Adrenal gland (tissue), 12 donors: Measurements from ENCODE around the gene FABP2. TPM values are rescaled to one million over a fixed set of nuclear protein-coding genes. Genes with fewer than 3 reads are reported as not detected.

Source experiments
- DNase-seq, 7 donors: peaks; one replicate each; pipeline ENCODE4 v3.0.0-alpha.2; 2019 to 2020
- H3K27ac ChIP-seq, 5 donors: fragments of 200-600 bp; sonication (generic) in 4 of 5; 1 replicate in 3 of 5; 2 replicates in 2 of 5; pipeline versions ENCODE4 v1.5.1 to v1.8.0; 2016 to 2020; ENCODE audit warnings: mild to moderate bottlenecking in 1 of 5
- H3K27me3 ChIP-seq: fragments of 200-600 bp; 2 replicates; pipeline ENCODE4 v1.8.0; 2021
- H3K36me3 ChIP-seq, 2 donors: fragments of 200-600 bp; replicated peaks in 1 of 2; 1 replicate in 1 of 2; 2 replicates in 1 of 2; pipeline versions ENCODE4 v1.5.1 to v1.8.0; 2018 to 2022
- H3K4me1 ChIP-seq, 2 donors: fragments of 200-600 bp; replicated peaks in 1 of 2; 1 replicate in 1 of 2; 2 replicates in 1 of 2; pipeline versions ENCODE4 v1.5.1 to v1.8.0; 2018 to 2021
- H3K4me3 ChIP-seq, 4 donors: fragments of 200-600 bp; sonication (generic) in 3 of 4; one replicate each; pipeline ENCODE4 v1.5.1; 2016 to 2018
- H3K9me3 ChIP-seq, 3 donors: fragments of 200-600 bp; sonication (generic) in 1 of 3; replicated peaks in 1 of 3; 1 replicate in 2 of 3; 2 replicates in 1 of 3; pipeline versions ENCODE4 v1.5.1 to v1.8.0; 2016 to 2021
- CTCF ChIP-seq, 6 experiments: fragments of 450-650 bp in 4 of 6; fragments of 200-600 bp in 2 of 6; sonication (generic) in 1 of 6; IDR thresholded peaks; 1 replicate in 5 of 6; 2 replicates in 1 of 6; pipeline versions ENCODE4 v1.5.1 to v1.8.0; 2016 to 2021; ENCODE audit warnings: antibody characterized with exemption in 6 of 6, mild to moderate bottlenecking in 2 of 6, moderate library complexity in 1 of 6
- POLR2A ChIP-seq, 2 donors: fragments of 450-650 bp; IDR thresholded peaks; one replicate each; pipeline ENCODE4 v1.6.1; 2017; ENCODE audit warnings: antibody characterized with exemption in 2 of 2, mild to moderate bottlenecking in 2 of 2, moderate library complexity in 1 of 2
- WGBS, 4 donors: extraction: QIAGEN DNeasy Blood & Tissue Kit in 2 of 4; methylation state at CpG; one replicate each; pipeline versions ENCODE4 v1.1.5 to v1.1.7; 2013 to 2017; 5-methylcytosine and 5-hydroxymethylcytosine counted together
- intact Hi-C, 2 donors: fragments of 100-400 bp; cut with DNase I; formaldehyde crosslinking; loops; one replicate each; pipeline versions ENCODE4 v1.14.1 to v1.15.0; 2022 to 2023
- polyA plus RNA-seq, 3 donors: library from polyadenylated mRNA; stranded (reverse); fragments of 200-250 nt in 2 of 3; fragments of 350-450 nt in 1 of 3; fragmentation: Illumina TruSeq in 1 of 3; extraction: RNeasy Lipid Tissue Mini Kit (QIAGEN cat#74804) in 1 of 3; gene quantifications; one replicate each; pipeline ENCODE4 v1.2.3, GENCODE V29; 2013 to 2014
- total RNA-seq, 9 donors: library from RNA; depleted of rRNA in 4 of 9; stranded (reverse); fragments of >200 nt in 4 of 9; fragments of 120-200 nt in 1 of 9; fragmentation: NEBNext Ultra II Directional in 1 of 9; extraction: Animal tissue kit (Norgen Biotek cat#: 25700) in 1 of 9; gene quantifications; one replicate each; pipeline versions ENCODE4 v1.1.0 to v1.2.4, GENCODE V29; 2013 to 2023
- donor health status: healthy with polysubstance abuse.
- donor health status: Bipolar disorder and iron deficiency.
- donor health status: DM: yes; HTN: yes; CAD: no.
- donor health status: DM: no; HTN: no; CAD: no.
- donor health status: DM: no; HTN: no; CAD: no.
- donor health status: DM: yes; HTN: yes; CAD: no.

Gene FABP2
- total and polyA plus RNA-seq, 12 donors: 0.11 to 7.7 (median 0.42) TPM; not detected in 6

GRCh38 chr4:119299741-119300100, 22.2 kb downstream of the FABP2 start:
- no peak for TF ChIP-seq POLR2A (IDR thresholded peaks at IDR 0.05)
- no peak for TF ChIP-seq CTCF (IDR thresholded peaks at IDR 0.05)
- Histone ChIP-seq H3K4me1 (peaks cover 8 to 21% of the 10 kb centered on the region in 2 donors), H3K36me3 (peaks cover 0 to 13% of the 10 kb centered on the region in 2 donors), H3K27me3 (no peaks in the 10 kb centered on the region), H3K27ac (peak overlapping the region; percentile 81 to 96 (median 90)), H3K4me3 (peak overlapping the region; percentile 57 to 80 (median 74)), H3K9me3 (no peaks in the 10 kb centered on the region)
- intact Hi-C loops: no loop called here
- DNase-seq: no peak
- WGBS, 4 donors: 1 to 2% (median 1%) methylated on average over 9 of the region's 9 CpGs

GRCh38 chr4:119299260-119299671, 22.7 kb downstream of the FABP2 start:
- peaks cover 8 to 21% of the 10 kb centered on the region in 2 donors for H3K4me1 ChIP-seq
- intact Hi-C loops: no loop called here
- peak overlapping the region; percentile 57 to 80 (median 74) for H3K4me3 ChIP-seq
- peaks cover 0 to 13% of the 10 kb centered on the region in 2 donors for H3K36me3 ChIP-seq
- WGBS, 4 donors: 1 to 5% (median 4%) methylated on average over 2 of the region's 2 CpGs
- H3K27me3 ChIP-seq: no peaks in the 10 kb centered on the region
- H3K9me3 ChIP-seq: no peaks in the 10 kb centered on the region
- peak overlapping the region in 4 of 5 donors; percentile 88 to 96 (median 92) for H3K27ac ChIP-seq
- TF ChIP-seq CTCF (IDR thresholded peaks at IDR 0.05): no peak
- TF ChIP-seq POLR2A (IDR thresholded peaks at IDR 0.05): no peak
- peak in 1 of 7 donors; percentile 1 for DNase-seq

GRCh38 chr4:119297795-119298194, 24.1 kb downstream of the FABP2 start:
- Histone ChIP-seq H3K27ac (no peak overlapping the region), H3K4me1 (peaks cover 8 to 21% of the 10 kb centered on the region in 2 donors), H3K27me3 (no peaks in the 10 kb centered on the region), H3K36me3 (peaks cover 0 to 13% of the 10 kb centered on the region in 2 donors), H3K4me3 (no peak overlapping the region), H3K9me3 (no peaks in the 10 kb centered on the region)
- no peak for DNase-seq
- TF ChIP-seq POLR2A (IDR thresholded peaks at IDR 0.05) (no peak), CTCF (IDR thresholded peaks at IDR 0.05) (no peak)
- 92 to 98% (median 95%) methylated on average over 1 of the region's 1 CpG for WGBS, 4 donors
- intact Hi-C loops: no loop called here

GRCh38 chr4:119296356-119296755, 25.6 kb downstream of the FABP2 start:
- Histone ChIP-seq H3K4me1 (peaks cover 8 to 21% of the 10 kb centered on the region in 2 donors), H3K9me3 (no peaks in the 10 kb centered on the region), H3K36me3 (peaks cover 0 to 15% of the 10 kb centered on the region in 2 donors), H3K27ac (no peak overlapping the region), H3K27me3 (no peaks in the 10 kb centered on the region), H3K4me3 (no peak overlapping the region)
- no peak for DNase-seq
- intact Hi-C loops: no loop called here
- no peak for TF ChIP-seq CTCF (IDR thresholded peaks at IDR 0.05)
- TF ChIP-seq POLR2A (IDR thresholded peaks at IDR 0.05): no peak
- 96 to 99% (median 97%) methylated on average over 2 of the region's 2 CpGs for WGBS, 4 donors
